Measurements from ENCODE around the gene CACNA1S.

Gene CACNA1S

GRCh38 chr1:201096041-201096461, 16.2 kb downstream of the CACNA1S start:
- no peaks in the 10 kb centered on the region for H4K20me1 ChIP-seq (ENCODE audit: low read depth, low read length)
- no peak overlapping the region for H3K4me2 ChIP-seq (ENCODE audit: low read depth, low read length, poor library complexity, severe bottlenecking)
- no peaks in the 10 kb centered on the region for H3K36me3 ChIP-seq (ENCODE audit: low read length)
- H3K9me2 ChIP-seq (replicated peaks; ENCODE audit: insufficient read depth, low read length), result no peaks in the 10 kb centered on the region
- no peaks in the 10 kb centered on the region for H3K79me2 ChIP-seq (ENCODE audit: insufficient read depth, low read length)
- no peak for TF ChIP-seq CTCF (IDR thresholded peaks at IDR 0.05; ENCODE audit: insufficient read depth, low read length, poor library complexity, severe bottlenecking)
- no peak for TF ChIP-seq EZH2phosphoT487 (conservative IDR thresholded peaks at IDR 0.05; ENCODE audit: low read length)
- no peak overlapping the region for H3K9ac ChIP-seq (ENCODE audit: low read length)
- H3K27ac ChIP-seq (ENCODE audit: low read depth, low read length), result no peak overlapping the region
- no peak overlapping the region for H2AFZ ChIP-seq (ENCODE audit: low read depth, low read length, severe bottlenecking)
- H3K27me3 ChIP-seq (ENCODE audit: low read length), result no peaks in the 10 kb centered on the region
- no peaks in the 10 kb centered on the region for H3K9me3 ChIP-seq (ENCODE audit: insufficient read depth, low read length)
- no peaks in the 10 kb centered on the region for H3F3A ChIP-seq (ENCODE audit: insufficient read depth)
- no peak overlapping the region for H3K4me3 ChIP-seq (ENCODE audit: insufficient read depth, low read length, poor library complexity, severe bottlenecking)

- Histone ChIP-seq H3K4me2 (ENCODE audit: low read depth, low read length, poor library complexity, severe bottlenecking) (no peak overlapping the region), H2AFZ (ENCODE audit: low read depth, low read length, severe bottlenecking) (no peak overlapping the region), H3K4me3 (ENCODE audit: insufficient read depth, low read length, poor library complexity, severe bottlenecking) (no peak overlapping the region), H3F3A (ENCODE audit: insufficient read depth) (no peaks in the 10 kb centered on the region), H3K9me3 (ENCODE audit: insufficient read depth, low read length) (no peaks in the 10 kb centered on the region), H3K9ac (ENCODE audit: low read length) (no peak overlapping the region), H3K9me2 (replicated peaks; ENCODE audit: insufficient read depth, low read length) (no peaks in the 10 kb centered on the region), H3K27ac (ENCODE audit: low read depth, low read length) (no peak overlapping the region), H4K20me1 (ENCODE audit: low read depth, low read length) (no peaks in the 10 kb centered on the region), H3K36me3 (ENCODE audit: low read length) (no peaks in the 10 kb centered on the region), H3K27me3 (ENCODE audit: low read length) (no peaks in the 10 kb centered on the region), H3K79me2 (ENCODE audit: insufficient read depth, low read length) (no peaks in the 10 kb centered on the region)
- TF ChIP-seq CTCF (IDR thresholded peaks at IDR 0.05; ENCODE audit: insufficient read depth, low read length, poor library complexity, severe bottlenecking), result no peak
- no peak for TF ChIP-seq EZH2phosphoT487 (conservative IDR thresholded peaks at IDR 0.05; ENCODE audit: low read length)
Observed at GRCh38 chr1:201095581-201095980, 16.6 kb downstream of the CACNA1S start.

- H3F3A ChIP-seq (ENCODE audit: insufficient read depth), result no peaks in the 10 kb centered on the region
- no peaks in the 10 kb centered on the region for H3K9me2 ChIP-seq (replicated peaks; ENCODE audit: insufficient read depth, low read length)
- no peak overlapping the region for H3K9ac ChIP-seq (ENCODE audit: low read length)
- H4K20me1 ChIP-seq (ENCODE audit: low read depth, low read length), result no peaks in the 10 kb centered on the region
- TF ChIP-seq EZH2phosphoT487 (conservative IDR thresholded peaks at IDR 0.05; ENCODE audit: low read length) (no peak), CTCF (IDR thresholded peaks at IDR 0.05; ENCODE audit: insufficient read depth, low read length, poor library complexity, severe bottlenecking) (no peak)
- no peaks in the 10 kb centered on the region for H3K27me3 ChIP-seq (ENCODE audit: low read length)
- H3K9me3 ChIP-seq (ENCODE audit: insufficient read depth, low read length), result no peaks in the 10 kb centered on the region
- H3K79me2 ChIP-seq (ENCODE audit: insufficient read depth, low read length), result no peaks in the 10 kb centered on the region
- H3K4me3 ChIP-seq (ENCODE audit: insufficient read depth, low read length, poor library complexity, severe bottlenecking), result no peak overlapping the region
- H3K36me3 ChIP-seq (ENCODE audit: low read length), result no peaks in the 10 kb centered on the region
- no peak overlapping the region for H3K4me2 ChIP-seq (ENCODE audit: low read depth, low read length, poor library complexity, severe bottlenecking)
- no peak overlapping the region for H3K27ac ChIP-seq (ENCODE audit: low read depth, low read length)
- H2AFZ ChIP-seq (ENCODE audit: low read depth, low read length, severe bottlenecking), result no peak overlapping the region
Observed at GRCh38 chr1:201094832-201095231, 17.4 kb downstream of the CACNA1S start.
